NCI-H446 treated with DMSO at 0.1 percent for 48 hours (cell line): Measurements from ENCODE around the gene CCDC149.

Experiments used
- DNase-seq: peaks from one replicate; lab custom pipeline; 2025; lab: John Stamatoyannopoulos, UW

Gene CCDC149

DNA sequence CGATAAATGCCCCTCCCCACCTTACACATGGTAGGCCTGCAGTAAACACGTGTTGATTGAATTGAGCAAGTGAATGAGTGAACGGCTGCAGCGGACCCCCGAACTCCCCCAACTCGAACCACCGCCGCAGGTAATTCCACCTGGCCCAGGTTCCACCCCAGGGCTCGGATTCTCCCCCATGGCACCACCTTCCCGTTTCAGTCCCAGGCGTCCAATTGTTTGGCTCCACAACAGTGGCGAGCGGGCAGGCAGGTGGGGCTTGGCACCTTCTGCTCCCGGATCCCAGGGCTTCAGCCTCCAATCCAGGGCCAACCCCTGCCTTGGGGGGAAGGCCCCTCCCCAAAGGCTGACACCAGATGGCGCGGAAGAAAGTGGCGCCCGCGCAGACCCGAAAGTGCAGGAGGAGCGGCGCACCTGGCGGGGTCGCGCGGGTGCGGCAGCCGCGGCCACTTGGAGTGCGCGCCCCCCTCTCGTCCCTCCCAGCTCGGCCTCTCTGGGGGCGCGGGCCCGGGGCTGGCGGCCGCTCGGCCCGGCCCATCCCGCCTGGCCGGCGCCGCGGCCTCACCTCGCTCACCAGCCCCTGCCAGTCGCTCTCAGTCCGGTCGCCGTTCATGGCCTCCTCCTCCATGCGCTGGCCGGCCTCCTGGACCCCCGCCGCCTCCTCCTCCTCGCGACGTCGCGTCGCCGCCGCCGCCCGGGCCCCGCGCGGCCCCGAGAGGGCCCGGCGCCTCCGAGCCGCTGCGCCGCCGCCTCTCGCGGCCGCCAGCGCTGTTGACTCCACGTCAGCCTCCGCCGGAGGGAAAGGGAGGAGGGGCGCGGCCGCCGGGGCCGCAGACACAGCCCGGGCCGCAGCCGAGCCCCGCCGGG lies at the start of gene CCDC149:
Gene CCDC149 (minus strand): TSS at position 791 of the 867 bp plus-strand sequence. CDS start 178 bp downstream, at position 613.
- no peak for DNase-seq

- no peak for DNase-seq
These were observed 45.0 kb upstream of the CCDC149 start for GRCh38 chr4:24957886-24958285.

- no peak for DNase-seq
These were observed 43.9 kb upstream of the CCDC149 start for GRCh38 chr4:24956763-24957162.

GRCh38 chr4:24956091-24956490 lies 43.2 kb upstream of the CCDC149 start:
- DNase-seq: no peak

- DNase-seq: no peak
These were observed 39.8 kb upstream of the CCDC149 start for GRCh38 chr4:24952667-24953066.

DNA sequence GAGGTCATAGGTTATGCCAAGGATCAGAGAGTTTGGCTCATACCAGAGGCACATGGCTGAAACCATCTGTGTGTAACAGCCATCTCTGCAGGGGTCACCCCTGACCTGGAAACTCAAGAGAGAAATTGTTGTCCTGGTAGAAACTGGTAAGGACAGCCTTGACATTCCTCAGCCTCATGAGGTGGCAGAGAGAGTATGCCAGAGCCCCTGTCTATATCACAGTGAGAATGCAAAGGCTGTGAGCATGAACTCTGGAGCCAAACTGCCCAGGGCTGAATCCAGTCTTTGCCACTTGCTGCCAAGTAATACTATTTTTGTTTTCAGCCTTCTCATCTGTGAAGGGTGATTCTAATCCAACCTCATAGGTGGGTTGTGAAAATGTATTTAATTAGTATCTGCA lies 37.1 kb upstream of the CCDC149 start:
- DNase-seq: no peak

DNA sequence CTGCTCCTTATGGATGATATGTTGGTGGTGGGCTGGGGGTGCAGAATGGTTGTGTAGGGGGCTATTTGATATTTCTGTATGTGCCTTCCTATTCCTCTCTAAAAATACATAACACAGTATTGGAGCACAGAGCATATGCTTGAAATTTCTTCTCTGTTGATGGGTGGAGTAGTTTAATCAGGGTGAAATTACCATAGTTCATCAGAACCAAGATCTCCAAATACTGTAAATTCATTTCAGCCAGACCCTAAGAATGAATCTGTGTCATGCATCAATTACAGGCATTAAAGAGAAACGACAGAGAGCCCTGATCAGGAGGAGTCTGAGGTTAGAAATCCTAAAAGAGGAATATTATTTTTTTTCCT lies 25.1 kb upstream of the CCDC149 start:
- no peak for DNase-seq

GRCh38 chr4:24937176-24937916 lies 24.5 kb upstream of the CCDC149 start:
- no peak for DNase-seq

- DNase-seq: no peak
These were observed 23.0 kb upstream of the CCDC149 start for GRCh38 chr4:24935856-24936255.

DNA sequence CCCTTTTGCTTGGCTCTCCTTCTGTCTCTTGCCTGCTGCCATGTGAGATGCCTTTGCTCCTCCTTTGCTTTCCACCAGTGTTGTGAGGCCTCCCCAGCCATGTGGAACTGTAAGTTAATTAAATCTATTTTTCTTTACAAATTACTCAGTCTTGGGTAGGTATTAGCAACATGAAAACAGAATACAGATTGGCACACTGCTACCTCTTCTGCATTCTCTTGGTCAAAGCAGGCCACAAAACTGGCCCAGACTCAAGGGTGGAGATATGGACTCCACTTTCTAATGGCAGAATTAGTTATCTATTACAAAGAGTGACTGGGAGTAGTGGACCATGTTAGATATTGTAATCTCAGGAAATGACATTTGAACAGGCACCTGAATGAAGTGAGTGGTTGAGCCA lies 21.5 kb upstream of the CCDC149 start:
- DNase-seq: no peak

GRCh38 chr4:24933684-24934275 lies 20.9 kb upstream of the CCDC149 start:
- DNase-seq: no peak

GRCh38 chr4:24932515-24933225 lies 19.8 kb upstream of the CCDC149 start:
- no peak for DNase-seq

GRCh38 chr4:24930151-24930550 lies 17.3 kb upstream of the CCDC149 start:
- no peak for DNase-seq

GRCh38 chr4:24928708-24929107 lies 15.9 kb upstream of the CCDC149 start:
- DNase-seq: no peak

DNA sequence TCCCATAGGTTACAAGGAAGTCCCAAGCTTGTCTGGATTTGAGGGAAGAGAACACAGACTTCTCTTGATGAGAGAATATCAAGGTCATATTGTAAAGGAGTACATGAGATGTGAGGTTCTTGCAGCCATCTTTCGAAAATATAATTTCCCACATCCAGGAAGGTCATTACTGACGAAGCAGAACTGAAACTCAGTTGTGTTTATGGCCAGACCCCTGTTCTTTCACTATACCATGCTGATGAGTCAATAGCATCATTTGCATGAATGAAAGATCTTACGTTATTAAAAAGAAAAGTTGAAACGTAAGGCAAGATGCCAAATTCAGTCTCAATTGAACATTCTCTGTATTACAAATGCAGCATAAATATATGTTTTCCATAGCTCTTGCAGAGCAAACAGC lies 14.2 kb upstream of the CCDC149 start:
- no peak for DNase-seq

- DNase-seq: no peak
These were observed 11.5 kb upstream of the CCDC149 start for GRCh38 chr4:24924309-24924781.

GRCh38 chr4:24923550-24923949 lies 10.7 kb upstream of the CCDC149 start:
- DNase-seq: no peak

DNA sequence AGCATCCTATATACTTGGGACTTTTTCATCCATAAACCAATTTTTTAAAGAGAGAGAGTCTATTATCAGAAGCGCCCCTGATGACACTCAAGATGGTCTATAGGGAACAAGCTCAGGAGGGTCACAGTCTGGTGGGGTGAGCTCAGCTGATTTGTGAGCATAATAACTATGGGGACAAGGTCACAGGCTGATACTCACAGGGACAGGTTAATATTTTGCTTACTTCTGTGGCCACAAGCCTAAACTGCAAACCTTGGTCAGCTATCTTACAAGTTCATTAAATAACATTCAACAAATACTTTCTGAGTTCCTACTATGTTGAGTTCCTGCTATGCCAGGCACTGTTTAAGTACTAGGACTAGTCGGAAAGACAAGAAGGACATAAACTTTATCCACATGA lies 10.2 kb upstream of the CCDC149 start:
- no peak for DNase-seq

DNA sequence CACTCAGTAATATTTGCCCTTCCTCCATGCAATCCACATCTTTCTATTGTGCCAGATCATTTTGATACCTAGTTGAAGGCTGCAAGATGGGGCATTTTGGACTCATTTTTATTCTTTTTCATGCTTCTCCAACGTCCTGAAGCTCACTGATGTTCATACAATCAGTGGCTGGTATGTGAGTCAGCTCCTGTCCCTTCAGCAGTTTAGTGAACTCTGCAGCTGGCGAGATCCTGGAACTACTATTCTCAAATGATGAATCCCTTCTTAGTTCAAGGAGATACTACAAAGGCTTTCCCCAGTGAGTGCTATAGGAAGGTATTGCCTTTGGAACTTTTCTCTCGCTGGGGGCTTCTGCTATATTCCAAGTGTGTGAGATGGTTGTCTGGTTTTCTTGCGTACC lies 9.6 kb upstream of the CCDC149 start:
- no peak for DNase-seq

GRCh38 chr4:24921491-24921890 lies 8.6 kb upstream of the CCDC149 start:
- DNase-seq: no peak

GRCh38 chr4:24920008-24920407 lies 7.2 kb upstream of the CCDC149 start:
- no peak for DNase-seq
